ENCODE measurements around the gene GPT2. TPM values are rescaled to one million over a fixed set of nuclear protein-coding genes. Genes with fewer than 3 reads are reported as not detected.

GPT2 gene
- total and polyA plus RNA-seq, 2 donors (not counting 3 experiments of a cell fraction or from before 2014, with no cell fraction given) = 10.8 to 17.9 TPM

- DNase-seq (ENCODE audit: low read depth, low spot score) = no peak
- peaks cover 0 to 8% of the 10 kb centered on the region in 2 experiments for H3K36me3 ChIP-seq (ENCODE audit: control insufficient read depth in 2 of 2, extremely low read depth in 1 of 2, insufficient read depth in 2 of 2, low read length in 2 of 2)
- POLR2A ChIA-PET = no interaction called here
These were observed 32.8 kb downstream of the GPT2 start for GRCh38 chr16:46916980-46917379.

More at GRCh38 chr16:46916980-46917379, 32.8 kb downstream of the GPT2 start:
- dilution Hi-C loops (cut with MboI; ENCODE audit: extremely low pct_ligation_motif_present, low sequenced_read_pairs) = no loop called here
- no peak overlapping the region for H3K4me3 ChIP-seq (replicated peaks in 1 of 3; ENCODE audit: insufficient read depth in 1 of 3, low read depth in 1 of 3, low read length in 3 of 3)
- no peaks in the 10 kb centered on the region for H4K20me1 ChIP-seq (replicated peaks; ENCODE audit: control insufficient read depth, extremely low read depth, insufficient read depth, low read length)
- no peak for FAIRE-seq
- H3K27ac ChIP-seq (ENCODE audit: insufficient read depth, low read depth, low read length) = no peak overlapping the region
- H3K9me1 ChIP-seq (replicated peaks; ENCODE audit: control insufficient read depth, extremely low read depth, insufficient read depth, low read length) = no peaks in the 10 kb centered on the region
- intact Hi-C loops (cut with micrococcal nuclease) = no loop called here
- no peaks in the 10 kb centered on the region for H3K79me2 ChIP-seq (ENCODE audit: control insufficient read depth, insufficient read depth, low read length)
- no peaks in the 10 kb centered on the region for H3K4me1 ChIP-seq (ENCODE audit: control insufficient read depth, extremely low read depth, insufficient read depth, low read length)
- no peaks in the 10 kb centered on the region for H3K9me3 ChIP-seq (replicated peaks; ENCODE audit: control insufficient read depth, insufficient read depth, low read length)
- CTCF ChIA-PET = interaction anchor here (0.9 to 2.8 kb wide), 4 partner anchors 29 to 1248 kb away, joined by 3 to 14 read pairs (median 3); no protein-coding TSS in a partner anchor
- no peak overlapping the region for H2AFZ ChIP-seq (ENCODE audit: low read depth, low read length)
- TF ChIP-seq FOS (IDR thresholded peaks at IDR 0.05; ENCODE audit: borderline replicate concordance, insufficient read depth, low read length) (no peak), POLR2A (IDR thresholded peaks at IDR 0.05; ENCODE audit: low read depth, low read length) (no peak), EZH2 (IDR thresholded peaks at IDR 0.05; ENCODE audit: borderline replicate concordance, low read depth, low read length, severe bottlenecking) (no peak), GATA2 (IDR thresholded peaks at IDR 0.05; ENCODE audit: insufficient read depth, insufficient read length, low read depth, low read length) (no peak), POLR2AphosphoS5 (IDR thresholded peaks at IDR 0.05; ENCODE audit: insufficient read depth, low read depth, low read length) (no peak), JUN (IDR thresholded peaks at IDR 0.05; ENCODE audit: borderline replicate concordance, insufficient read depth, insufficient read length, low read depth) (no peak), MYC (IDR thresholded peaks at IDR 0.05; ENCODE audit: low read depth, low read length) (no peak), CTCF (IDR thresholded peaks at IDR 0.05; ENCODE audit: extremely low read depth in 1 of 2, insufficient read depth in 1 of 2, low read depth in 1 of 2, low read length in 2 of 2) (no peak), MAX (IDR thresholded peaks at IDR 0.05; ENCODE audit: insufficient read depth, insufficient read length) (no peak)
- H3K9ac ChIP-seq (replicated peaks; ENCODE audit: extremely low read depth, insufficient read depth, low read length) = no peak overlapping the region
- BruUV-seq (replicated peaks) = no TSS peak
- H3K27me3 ChIP-seq (ENCODE audit: control insufficient read depth in 2 of 2, insufficient read depth in 2 of 2, low read length in 2 of 2) = no peaks in the 10 kb centered on the region
- H3K4me2 ChIP-seq (ENCODE audit: insufficient read depth, low read length) = no peak overlapping the region

All from endothelial cell of umbilical vein (primary cell).